GM23338 (cell line): Measurements from ENCODE around the gene POP4. TPM values are rescaled to one million over a fixed set of nuclear protein-coding genes. Genes with fewer than 3 reads are reported as not detected.
A peak's percentile ranks its signal among the peaks of the same experiment; 100 is the strongest.

Experiments used
- ATAC-seq: fragments of 200-7000 bp; cut with Tn5 transposase; 3 replicates; pipeline ENCODE4 v1.9.1; 2020
- DNase-seq: peaks from one replicate; pipeline ENCODE4 v3.0.0-alpha.2; 2015; ENCODE audit warnings: low spot score
- H2AFZ ChIP-seq: fragments of 200-600 bp; sonication (generic); 2 replicates; pipeline ENCODE4 v1.8.0; 2016; ENCODE audit warnings: antibody characterized with exemption, mild to moderate bottlenecking, moderate library complexity
- H3F3A ChIP-seq: fragments of 200-600 bp; sonication (generic); replicated peaks from 2 replicates; pipeline ENCODE4 v1.8.0; 2017; ENCODE audit warnings: antibody characterized with exemption, mixed run types, low read depth
- H3K27ac ChIP-seq: fragments of 200-600 bp; sonication (generic); 2 replicates; pipeline ENCODE4 v1.6.1; 2016; ENCODE audit warnings: low read depth
- H3K27me3 ChIP-seq: fragments of 200-600 bp; sonication (generic); 2 replicates; pipeline ENCODE4 v1.8.0; 2016; ENCODE audit warnings: mild to moderate bottlenecking, mixed run types, moderate library complexity; ENCODE audit not compliant: insufficient read depth
- H3K36me3 ChIP-seq: fragments of 200-600 bp; sonication (generic); 2 replicates; pipeline ENCODE4 v1.8.0; 2016; ENCODE audit warnings: mild to moderate bottlenecking; ENCODE audit not compliant: insufficient read depth
- H3K4me1 ChIP-seq: fragments of 200-600 bp; sonication (generic); 2 replicates; pipeline ENCODE4 v1.8.0; 2016; ENCODE audit warnings: mild to moderate bottlenecking, moderate library complexity; ENCODE audit not compliant: insufficient read depth
- H3K4me2 ChIP-seq: fragments of 200-600 bp; sonication (generic); 2 replicates; pipeline ENCODE4 v1.7.1; 2017; ENCODE audit warnings: mixed run types
- H3K4me3 ChIP-seq: fragments of 200-600 bp; sonication (generic); 2 replicates; pipeline ENCODE4 v1.6.1; 2016; ENCODE audit warnings: mixed run types
- H3K79me2 ChIP-seq: fragments of 200-600 bp; sonication (generic); replicated peaks from 2 replicates; pipeline ENCODE4 v1.8.0; 2017; ENCODE audit warnings: mild to moderate bottlenecking; ENCODE audit not compliant: insufficient read depth
- H3K9me2 ChIP-seq: fragments of 200-600 bp; sonication (generic); 2 replicates; pipeline ENCODE4 v1.8.0; 2017; ENCODE audit not compliant: insufficient read depth
- H4K20me1 ChIP-seq: fragments of 200-600 bp; sonication (generic); replicated peaks from 2 replicates; pipeline ENCODE4 v1.8.0; 2017; ENCODE audit warnings: mild to moderate bottlenecking; ENCODE audit not compliant: insufficient read depth
- H3K27ac Mint-ChIP-seq: 2 replicates; pipeline ENCODE4 v1.8.0; 2020; ENCODE audit warnings: inconsistent platforms, mild to moderate bottlenecking, moderate library complexity, mixed read lengths
- H3K27me3 Mint-ChIP-seq: 3 replicates; pipeline ENCODE4 v1.8.0; 2022; ENCODE audit warnings: low read depth, mild to moderate bottlenecking, moderate library complexity, mixed read lengths, inconsistent platforms; ENCODE audit not compliant: insufficient read depth, poor library complexity
- H3K36me3 Mint-ChIP-seq: 3 replicates; pipeline ENCODE4 v1.8.0; 2021; ENCODE audit warnings: low read depth, mild to moderate bottlenecking, inconsistent platforms, moderate library complexity, mixed read lengths
- H3K4me1 Mint-ChIP-seq: 3 replicates; pipeline ENCODE4 v1.8.0; 2020; ENCODE audit warnings: mild to moderate bottlenecking, inconsistent platforms, mixed read lengths
- H3K4me3 Mint-ChIP-seq: 3 replicates; pipeline ENCODE4 v1.8.0; 2021; ENCODE audit warnings: moderate library complexity, mild to moderate bottlenecking, inconsistent platforms, mixed read lengths
- H3K9me3 Mint-ChIP-seq: 3 replicates; pipeline ENCODE4 v1.8.0; 2020; ENCODE audit warnings: moderate library complexity, mild to moderate bottlenecking, inconsistent platforms, mixed read lengths
- CREB1 ChIP-seq: fragments of 250-450 bp; sonication (Bioruptor Pico); IDR thresholded peaks from 2 replicates; pipeline ENCODE4 v1.5.0; 2020; ENCODE audit warnings: low read depth, mild to moderate bottlenecking, moderate library complexity
- JUNB ChIP-seq: IDR thresholded peaks from one replicate; pipeline ENCODE4 v1.6.1; 2016; ENCODE audit warnings: antibody characterized with exemption; ENCODE audit not compliant: unreplicated experiment
- NANOG ChIP-seq: IDR thresholded peaks from 2 replicates; pipeline ENCODE4 v1.6.1; 2016; ENCODE audit warnings: antibody characterized with exemption, borderline replicate concordance
- POLR2AphosphoS5 ChIP-seq: IDR thresholded peaks from 2 replicates; pipeline ENCODE4 v1.6.1; 2016; ENCODE audit warnings: antibody characterized with exemption, low read depth
- STAT1 ChIP-seq: IDR thresholded peaks from one replicate; pipeline ENCODE4 v1.6.1; 2016; ENCODE audit warnings: antibody characterized with exemption; ENCODE audit not compliant: unreplicated experiment
- ZNF114 ChIP-seq: fragments of 250-450 bp; sonication (Bioruptor Pico); IDR thresholded peaks from 2 replicates; pipeline ENCODE4 v1.5.0; 2020; ENCODE audit warnings: mild to moderate bottlenecking, moderate library complexity
- polyA plus RNA-seq: library from polyadenylated mRNA; unstranded; fragments of >200 nt; fragmentation: Nextera tagmentation; extraction: Ambion mirVana; gene quantifications from 2 replicates; pipeline ENCODE4 v1.2.1, GENCODE V29; 2016
- total RNA-seq: library from RNA; depleted of rRNA; stranded (reverse); fragments of >200 nt; shearing (Covaris generic); gene quantifications from 2 replicates; pipeline ENCODE4 v1.2.3, GENCODE V29; 2014
- TF ChIP-seq, protein P1 (sequence below), 2 experiments: fragments of 200-600 bp in 1 of 2; sonication (generic) in 1 of 2; conservative IDR thresholded peaks; 2 replicates each; pipeline versions ENCODE4 v1.5.1 to v1.6.1; 2016 to 2017; ENCODE audit warnings: antibody characterized with exemption in 2 of 2, low read depth in 2 of 2, mild to moderate bottlenecking in 2 of 2, moderate library complexity in 1 of 2
- TF ChIP-seq, protein P2 (sequence below): fragments of 250-450 bp; sonication (Bioruptor Pico); IDR thresholded peaks from 2 replicates; pipeline ENCODE4 v1.5.0; 2020; ENCODE audit warnings: mild to moderate bottlenecking, moderate library complexity

The POP4 gene
- total and polyA plus RNA-seq, 2 experiments from 2014 or later = 37.2 to 58.3 TPM

DNA sequence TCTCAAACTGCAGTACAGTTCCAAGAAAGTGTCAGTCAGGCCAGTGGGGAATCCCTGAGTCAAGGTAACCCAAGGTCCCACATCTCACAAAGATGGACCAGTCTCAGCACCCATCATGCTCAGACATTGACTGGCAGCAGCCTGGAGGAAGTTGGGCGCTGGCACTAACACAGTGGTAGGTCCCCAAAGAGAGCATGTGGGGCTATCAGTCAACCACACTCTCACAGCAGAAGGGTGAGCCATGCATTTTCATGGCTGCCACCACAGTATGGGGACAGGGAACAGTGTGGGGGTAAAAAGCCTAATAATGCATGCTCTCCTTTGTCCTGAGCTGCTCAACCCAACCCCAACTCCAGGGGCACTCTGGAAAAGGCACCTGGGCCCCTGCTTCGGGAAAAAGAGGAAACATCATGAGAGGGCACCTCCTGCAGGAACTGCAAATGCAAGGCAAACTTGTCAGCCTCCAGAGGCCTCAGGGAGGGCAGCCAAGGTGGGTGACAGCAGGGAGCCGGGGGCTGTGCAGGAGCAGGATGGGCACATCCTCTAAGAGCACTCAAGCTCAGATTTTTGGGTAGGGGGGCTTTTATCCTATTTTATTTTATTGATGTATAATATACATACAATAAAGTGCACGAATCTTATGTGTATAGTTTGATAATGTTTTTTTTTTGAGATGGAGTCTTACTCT, 49.7 kb downstream of the POP4 start:
- Histone ChIP-seq H3K27me3 (no peaks in the 10 kb centered on the region), H3K27ac (no peak overlapping the region), H3K4me2 (no peak overlapping the region), H3K36me3 (no peaks in the 10 kb centered on the region), H3F3A (no peaks in the 10 kb centered on the region), H4K20me1 (no peaks in the 10 kb centered on the region), H3K79me2 (no peaks in the 10 kb centered on the region), H3K9me2 (no peaks in the 10 kb centered on the region), H3K4me3 (no peak overlapping the region), H2AFZ (no peak overlapping the region), H3K4me1 (no peaks in the 10 kb centered on the region)
- no peak for ATAC-seq
- Mint-ChIP-seq H3K4me1 (no peaks in the 10 kb centered on the region), H3K9me3 (peaks cover 10% of the 10 kb centered on the region), H3K27ac (no peak overlapping the region), H3K4me3 (no peak overlapping the region), H3K36me3 (no peaks in the 10 kb centered on the region), H3K27me3 (no peaks in the 10 kb centered on the region)
- no peak for DNase-seq
- TF ChIP-seq, protein P1, sequence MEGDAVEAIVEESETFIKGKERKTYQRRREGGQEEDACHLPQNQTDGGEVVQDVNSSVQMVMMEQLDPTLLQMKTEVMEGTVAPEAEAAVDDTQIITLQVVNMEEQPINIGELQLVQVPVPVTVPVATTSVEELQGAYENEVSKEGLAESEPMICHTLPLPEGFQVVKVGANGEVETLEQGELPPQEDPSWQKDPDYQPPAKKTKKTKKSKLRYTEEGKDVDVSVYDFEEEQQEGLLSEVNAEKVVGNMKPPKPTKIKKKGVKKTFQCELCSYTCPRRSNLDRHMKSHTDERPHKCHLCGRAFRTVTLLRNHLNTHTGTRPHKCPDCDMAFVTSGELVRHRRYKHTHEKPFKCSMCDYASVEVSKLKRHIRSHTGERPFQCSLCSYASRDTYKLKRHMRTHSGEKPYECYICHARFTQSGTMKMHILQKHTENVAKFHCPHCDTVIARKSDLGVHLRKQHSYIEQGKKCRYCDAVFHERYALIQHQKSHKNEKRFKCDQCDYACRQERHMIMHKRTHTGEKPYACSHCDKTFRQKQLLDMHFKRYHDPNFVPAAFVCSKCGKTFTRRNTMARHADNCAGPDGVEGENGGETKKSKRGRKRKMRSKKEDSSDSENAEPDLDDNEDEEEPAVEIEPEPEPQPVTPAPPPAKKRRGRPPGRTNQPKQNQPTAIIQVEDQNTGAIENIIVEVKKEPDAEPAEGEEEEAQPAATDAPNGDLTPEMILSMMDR (conservative IDR thresholded peaks at IDR 0.05; ENCODE audit: low read depth in 2 of 2) = 0 out of 4 replicates have a peak, but pooled peaks of 1 of the 2 experiments have one; percentile 15
- no peak for TF ChIP-seq NANOG
- TF ChIP-seq POLR2AphosphoS5 = no peak
- TF ChIP-seq ZNF114 (CRISPR knock-in tag) = no peak
- TF ChIP-seq JUNB = no peak

DNA sequence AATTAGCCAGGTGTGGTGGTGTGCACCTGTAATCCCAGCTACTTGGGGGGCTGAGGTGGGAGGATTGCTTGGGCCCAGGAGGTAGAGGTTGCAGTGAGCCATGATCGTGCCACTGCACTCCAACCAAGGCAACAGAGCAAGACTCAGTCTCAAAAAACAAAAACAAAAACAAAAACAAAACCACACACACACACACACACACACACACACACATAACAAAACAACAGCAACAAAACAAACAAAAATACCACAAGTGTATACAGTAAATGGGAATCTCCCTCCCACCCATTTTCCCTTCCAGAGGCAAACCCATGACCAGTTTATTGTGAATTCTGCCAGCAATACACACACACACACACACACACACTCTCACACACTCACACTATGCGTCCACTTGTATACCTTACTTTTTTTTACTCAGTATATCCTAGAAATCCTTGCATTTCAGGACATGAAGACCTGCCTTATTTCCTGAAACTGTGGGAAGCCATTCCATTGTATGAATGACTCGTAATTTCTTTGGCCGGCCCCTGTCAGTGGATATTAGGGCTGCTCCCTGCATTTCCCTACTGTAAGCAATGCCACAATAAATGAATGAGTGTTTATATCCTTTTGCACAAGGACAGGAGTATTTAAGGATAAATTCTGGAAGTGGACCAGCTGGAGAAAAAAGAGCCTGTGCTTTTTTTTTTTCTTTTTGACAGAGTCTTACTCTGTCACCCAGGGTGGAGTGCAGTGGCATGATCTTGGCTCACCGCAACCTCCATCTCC, 52.3 kb downstream of the POP4 start:
- peaks cover 7% of the 10 kb centered on the region for H3K9me3 Mint-ChIP-seq
- no peak overlapping the region for H3K27ac ChIP-seq
- H3K4me3 Mint-ChIP-seq = no peak overlapping the region
- H3K4me3 ChIP-seq = no peak overlapping the region
- TF ChIP-seq NANOG (no peak), CREB1 (CRISPR knock-in tag) (no peak), JUNB (no peak), STAT1 (no peak)
- TF ChIP-seq, protein P2, sequence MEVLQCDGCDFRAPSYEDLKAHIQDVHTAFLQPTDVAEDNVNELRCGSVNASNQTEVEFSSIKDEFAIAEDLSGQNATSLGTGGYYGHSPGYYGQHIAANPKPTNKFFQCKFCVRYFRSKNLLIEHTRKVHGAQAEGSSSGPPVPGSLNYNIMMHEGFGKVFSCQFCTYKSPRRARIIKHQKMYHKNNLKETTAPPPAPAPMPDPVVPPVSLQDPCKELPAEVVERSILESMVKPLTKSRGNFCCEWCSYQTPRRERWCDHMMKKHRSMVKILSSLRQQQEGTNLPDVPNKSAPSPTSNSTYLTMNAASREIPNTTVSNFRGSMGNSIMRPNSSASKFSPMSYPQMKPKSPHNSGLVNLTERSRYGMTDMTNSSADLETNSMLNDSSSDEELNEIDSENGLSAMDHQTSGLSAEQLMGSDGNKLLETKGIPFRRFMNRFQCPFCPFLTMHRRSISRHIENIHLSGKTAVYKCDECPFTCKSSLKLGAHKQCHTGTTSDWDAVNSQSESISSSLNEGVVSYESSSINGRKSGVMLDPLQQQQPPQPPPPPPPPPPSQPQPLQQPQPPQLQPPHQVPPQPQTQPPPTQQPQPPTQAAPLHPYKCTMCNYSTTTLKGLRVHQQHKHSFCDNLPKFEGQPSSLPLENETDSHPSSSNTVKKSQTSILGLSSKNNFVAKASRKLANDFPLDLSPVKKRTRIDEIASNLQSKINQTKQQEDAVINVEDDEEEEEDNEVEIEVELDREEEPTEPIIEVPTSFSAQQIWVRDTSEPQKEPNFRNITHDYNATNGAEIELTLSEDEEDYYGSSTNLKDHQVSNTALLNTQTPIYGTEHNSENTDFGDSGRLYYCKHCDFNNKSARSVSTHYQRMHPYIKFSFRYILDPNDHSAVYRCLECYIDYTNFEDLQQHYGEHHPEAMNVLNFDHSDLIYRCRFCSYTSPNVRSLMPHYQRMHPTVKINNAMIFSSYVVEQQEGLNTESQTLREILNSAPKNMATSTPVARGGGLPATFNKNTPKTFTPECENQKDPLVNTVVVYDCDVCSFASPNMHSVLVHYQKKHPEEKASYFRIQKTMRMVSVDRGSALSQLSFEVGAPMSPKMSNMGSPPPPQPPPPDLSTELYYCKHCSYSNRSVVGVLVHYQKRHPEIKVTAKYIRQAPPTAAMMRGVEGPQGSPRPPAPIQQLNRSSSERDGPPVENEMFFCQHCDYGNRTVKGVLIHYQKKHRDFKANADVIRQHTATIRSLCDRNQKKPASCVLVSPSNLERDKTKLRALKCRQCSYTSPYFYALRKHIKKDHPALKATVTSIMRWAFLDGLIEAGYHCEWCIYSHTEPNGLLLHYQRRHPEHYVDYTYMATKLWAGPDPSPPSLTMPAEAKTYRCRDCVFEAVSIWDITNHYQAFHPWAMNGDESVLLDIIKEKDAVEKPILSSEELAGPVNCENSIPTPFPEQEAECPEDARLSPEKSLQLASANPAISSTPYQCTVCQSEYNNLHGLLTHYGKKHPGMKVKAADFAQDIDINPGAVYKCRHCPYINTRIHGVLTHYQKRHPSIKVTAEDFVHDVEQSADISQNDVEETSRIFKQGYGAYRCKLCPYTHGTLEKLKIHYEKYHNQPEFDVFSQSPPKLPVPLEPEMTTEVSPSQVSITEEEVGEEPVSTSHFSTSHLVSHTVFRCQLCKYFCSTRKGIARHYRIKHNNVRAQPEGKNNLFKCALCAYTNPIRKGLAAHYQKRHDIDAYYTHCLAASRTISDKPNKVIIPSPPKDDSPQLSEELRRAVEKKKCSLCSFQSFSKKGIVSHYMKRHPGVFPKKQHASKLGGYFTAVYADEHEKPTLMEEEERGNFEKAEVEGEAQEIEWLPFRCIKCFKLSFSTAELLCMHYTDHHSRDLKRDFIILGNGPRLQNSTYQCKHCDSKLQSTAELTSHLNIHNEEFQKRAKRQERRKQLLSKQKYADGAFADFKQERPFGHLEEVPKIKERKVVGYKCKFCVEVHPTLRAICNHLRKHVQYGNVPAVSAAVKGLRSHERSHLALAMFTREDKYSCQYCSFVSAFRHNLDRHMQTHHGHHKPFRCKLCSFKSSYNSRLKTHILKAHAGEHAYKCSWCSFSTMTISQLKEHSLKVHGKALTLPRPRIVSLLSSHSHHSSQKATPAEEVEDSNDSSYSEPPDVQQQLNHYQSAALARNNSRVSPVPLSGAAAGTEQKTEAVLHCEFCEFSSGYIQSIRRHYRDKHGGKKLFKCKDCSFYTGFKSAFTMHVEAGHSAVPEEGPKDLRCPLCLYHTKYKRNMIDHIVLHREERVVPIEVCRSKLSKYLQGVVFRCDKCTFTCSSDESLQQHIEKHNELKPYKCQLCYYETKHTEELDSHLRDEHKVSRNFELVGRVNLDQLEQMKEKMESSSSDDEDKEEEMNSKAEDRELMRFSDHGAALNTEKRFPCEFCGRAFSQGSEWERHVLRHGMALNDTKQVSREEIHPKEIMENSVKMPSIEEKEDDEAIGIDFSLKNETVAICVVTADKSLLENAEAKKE = no peak
- TF ChIP-seq, protein P1 (conservative IDR thresholded peaks at IDR 0.05; ENCODE audit: low read depth in 2 of 2) = no peak
- H3K4me1 Mint-ChIP-seq = 0 out of 3 replicates have a peak, but pooled peaks cover 2% of the 10 kb centered on the region
- no peak overlapping the region for H2AFZ ChIP-seq
- ATAC-seq = no peak
- no peaks in the 10 kb centered on the region for H3K36me3 Mint-ChIP-seq
- no peaks in the 10 kb centered on the region for H3K79me2 ChIP-seq
- H3K9me2 ChIP-seq = no peaks in the 10 kb centered on the region
- H3F3A ChIP-seq = no peaks in the 10 kb centered on the region
- H3K36me3 ChIP-seq = no peaks in the 10 kb centered on the region
- DNase-seq = no peak
- H3K27me3 Mint-ChIP-seq = no peaks in the 10 kb centered on the region
- no peaks in the 10 kb centered on the region for H3K4me1 ChIP-seq
- H4K20me1 ChIP-seq = no peaks in the 10 kb centered on the region
- H3K4me2 ChIP-seq = no peak overlapping the region
- peak overlapping the region; percentile 9; the same call in 1 of the 2 replicates for H3K27ac Mint-ChIP-seq
- no peaks in the 10 kb centered on the region for H3K27me3 ChIP-seq
